GM21737 (cell line): ENCODE measurements around the gene CYS1.
A peak's percentile ranks its signal among the peaks of the same experiment; 100 is the strongest.
"Not testable (repeated sequence)": the region's sequence is repeated elsewhere in the genome, so short reads cannot be mapped to it uniquely, and the experiment has no call there.

Experiments used
- ATAC-seq: cut with Tn5 transposase; IDR thresholded peaks from one replicate; pipeline ENCODE4 v1.9.1; 2021; ENCODE audit warnings: mild to moderate bottlenecking, moderate library complexity; ENCODE audit not compliant: unreplicated experiment

Gene CYS1

DNA sequence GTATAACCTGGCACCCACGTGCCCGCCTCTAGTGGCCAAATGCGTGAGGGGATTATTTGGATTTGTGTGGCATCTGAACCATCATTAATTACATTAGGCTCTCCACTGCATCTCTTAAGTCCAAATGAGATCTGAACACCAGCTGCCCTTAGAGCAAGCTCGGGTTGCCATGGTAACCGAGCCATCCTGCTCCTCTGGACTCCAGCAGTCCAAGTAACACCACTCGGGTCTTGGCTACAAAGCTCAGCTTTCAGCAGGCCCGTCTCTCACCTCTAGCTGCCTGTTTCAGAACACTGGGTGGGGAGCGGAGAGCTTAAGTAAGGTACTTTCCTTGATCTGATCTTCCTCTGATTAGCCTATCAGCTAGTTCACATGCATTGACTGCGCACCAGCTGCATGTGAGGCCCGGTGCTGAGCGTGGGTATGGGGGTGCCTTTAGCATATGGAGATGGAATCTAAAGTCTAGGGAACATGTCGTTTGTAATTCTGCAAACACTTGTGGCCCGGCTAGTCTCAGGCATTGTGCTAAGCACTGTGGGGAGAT, 14.1 kb upstream of the CYS1 start:
- no peak for ATAC-seq

DNA sequence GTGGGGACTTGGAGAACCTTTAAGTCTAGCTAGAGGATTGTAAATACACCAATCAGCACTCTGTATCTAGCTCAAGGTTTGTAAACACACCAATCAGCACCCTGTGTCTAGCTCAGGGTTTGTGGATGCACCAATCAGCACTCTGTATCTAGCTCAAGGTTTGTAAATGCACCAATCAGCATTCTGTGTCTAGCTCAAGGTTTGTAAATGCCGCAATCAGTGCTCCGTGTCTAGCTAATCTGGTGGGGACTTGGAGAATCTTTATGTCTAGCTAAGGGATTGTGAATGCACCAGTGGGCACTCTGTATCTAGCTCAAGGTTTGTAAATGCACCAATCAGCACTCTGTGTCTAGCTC, 11.7 kb upstream of the CYS1 start:
- not testable (repeated sequence) for ATAC-seq

DNA sequence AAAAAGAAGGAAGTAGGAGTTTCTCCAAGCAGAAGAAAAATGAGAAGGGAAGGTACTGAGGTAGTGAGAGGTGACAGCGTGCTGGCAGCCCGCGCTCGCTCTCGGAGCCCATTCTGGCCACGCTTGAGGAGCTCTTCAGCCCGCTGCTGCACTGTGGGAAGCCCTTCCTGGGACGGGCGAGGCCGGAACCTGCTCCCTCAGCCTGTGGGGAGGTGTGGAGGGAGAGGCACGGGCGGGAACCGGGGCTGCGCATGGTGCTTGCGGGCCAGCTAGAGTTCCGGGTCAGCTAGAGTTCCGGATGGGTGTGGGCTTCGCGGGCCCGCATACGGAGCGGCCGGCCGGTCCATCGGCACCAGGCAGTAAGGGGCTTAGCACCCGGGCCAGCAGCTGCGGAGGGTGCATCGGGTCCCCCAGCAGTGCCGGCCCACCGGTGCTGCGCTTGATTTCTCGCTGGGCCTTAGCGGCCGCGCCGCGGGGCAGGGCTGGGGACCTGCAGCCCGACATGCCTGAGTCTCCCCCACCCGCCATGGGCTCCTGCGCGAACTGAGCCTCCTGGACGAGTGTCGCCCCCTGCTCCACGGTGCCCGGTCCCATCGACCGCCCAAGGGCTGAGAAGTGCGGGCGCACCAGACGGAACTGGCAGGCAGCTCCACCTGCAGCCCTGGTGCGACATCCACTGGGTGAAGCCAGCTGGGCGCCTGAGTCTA, 11.1 kb upstream of the CYS1 start:
- no peak for ATAC-seq

DNA sequence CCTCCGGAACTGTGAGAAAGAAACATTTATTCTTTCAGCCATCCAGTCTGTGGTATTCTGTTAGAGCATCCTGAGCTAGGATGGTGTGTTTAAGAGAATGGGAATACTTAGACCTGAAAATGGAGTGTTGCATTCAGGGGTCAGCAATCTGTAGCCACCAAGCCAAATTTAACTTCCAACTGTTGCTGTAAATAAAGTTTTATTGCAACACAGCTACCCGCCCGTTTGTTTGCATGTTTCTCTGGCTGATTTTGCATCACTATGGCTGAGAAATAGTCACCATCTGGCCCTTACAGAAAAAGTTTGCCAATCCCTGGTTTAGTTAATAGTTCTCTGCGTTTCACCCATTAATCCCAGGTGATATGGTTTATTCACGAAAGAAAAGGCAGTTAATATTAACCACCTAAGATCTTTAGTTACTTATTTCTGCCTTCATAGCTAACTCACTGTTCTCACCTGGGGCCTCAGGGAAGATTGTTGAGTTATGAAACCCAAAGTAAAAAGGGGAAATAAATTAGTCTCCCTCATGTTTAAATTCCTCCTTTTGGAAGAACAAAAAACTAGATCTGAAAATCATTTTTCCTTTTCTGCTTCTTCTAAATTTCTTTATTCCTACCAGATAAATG, 9.5 kb upstream of the CYS1 start:
- no peak for ATAC-seq

DNA sequence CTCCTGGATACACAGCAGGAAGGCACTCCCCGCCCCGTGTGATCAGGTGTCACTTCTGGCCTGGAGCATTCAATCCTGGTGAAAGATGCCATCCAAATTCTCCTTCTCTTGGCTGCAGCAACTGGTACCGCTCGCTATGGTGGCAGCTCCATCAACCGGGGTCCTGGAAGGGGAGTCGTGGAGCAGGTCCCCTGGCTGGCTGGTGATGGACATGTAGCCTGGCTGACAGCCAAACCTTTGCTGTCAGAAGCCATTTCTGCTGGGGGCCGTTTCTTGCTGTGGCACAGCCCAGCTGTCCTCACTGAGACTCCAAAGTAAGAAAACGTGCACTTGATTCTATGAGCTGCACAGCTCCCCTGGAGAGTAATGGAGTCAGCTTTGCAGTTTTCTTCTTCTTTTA, 7.1 kb upstream of the CYS1 start:
- no peak for ATAC-seq

DNA sequence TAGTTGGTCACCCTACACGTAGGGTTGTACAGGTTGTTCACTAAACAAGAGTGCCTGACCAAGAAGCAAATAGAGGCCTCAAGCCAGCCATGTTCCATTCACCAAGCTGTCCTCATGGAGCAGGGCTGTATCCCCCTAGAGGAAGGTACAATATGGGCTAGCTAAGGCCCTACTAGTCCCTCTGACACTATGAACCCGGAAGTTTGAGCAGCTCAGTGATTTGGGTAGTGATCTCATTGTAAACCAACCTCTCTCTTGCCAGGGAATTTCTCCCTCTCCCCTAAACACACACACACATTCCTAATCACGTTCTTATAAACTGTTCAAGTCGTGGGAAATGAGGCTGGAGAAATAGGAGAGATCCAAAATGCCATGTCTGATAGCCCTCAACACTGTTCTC, 6.7 kb upstream of the CYS1 start:
- no peak for ATAC-seq

DNA sequence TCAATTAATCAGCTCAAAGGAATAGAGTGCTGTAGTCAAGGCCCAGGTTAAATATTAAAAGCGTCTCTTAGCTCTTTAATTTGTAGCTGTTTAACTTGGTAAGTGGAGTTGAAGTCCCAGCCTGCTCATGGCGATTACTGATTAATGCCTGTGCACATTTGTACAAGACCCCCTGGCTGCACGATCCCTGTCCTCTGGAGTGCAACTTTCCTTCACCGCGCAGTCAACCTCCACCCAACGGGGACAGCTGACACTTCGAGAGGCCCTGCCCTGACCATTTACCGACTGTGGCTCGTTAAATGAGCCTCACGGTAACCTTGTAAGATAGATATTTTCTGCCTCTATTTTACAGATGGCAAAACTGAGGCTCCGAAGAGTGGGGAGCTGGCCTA, 5.5 kb upstream of the CYS1 start:
- no peak for ATAC-seq

DNA sequence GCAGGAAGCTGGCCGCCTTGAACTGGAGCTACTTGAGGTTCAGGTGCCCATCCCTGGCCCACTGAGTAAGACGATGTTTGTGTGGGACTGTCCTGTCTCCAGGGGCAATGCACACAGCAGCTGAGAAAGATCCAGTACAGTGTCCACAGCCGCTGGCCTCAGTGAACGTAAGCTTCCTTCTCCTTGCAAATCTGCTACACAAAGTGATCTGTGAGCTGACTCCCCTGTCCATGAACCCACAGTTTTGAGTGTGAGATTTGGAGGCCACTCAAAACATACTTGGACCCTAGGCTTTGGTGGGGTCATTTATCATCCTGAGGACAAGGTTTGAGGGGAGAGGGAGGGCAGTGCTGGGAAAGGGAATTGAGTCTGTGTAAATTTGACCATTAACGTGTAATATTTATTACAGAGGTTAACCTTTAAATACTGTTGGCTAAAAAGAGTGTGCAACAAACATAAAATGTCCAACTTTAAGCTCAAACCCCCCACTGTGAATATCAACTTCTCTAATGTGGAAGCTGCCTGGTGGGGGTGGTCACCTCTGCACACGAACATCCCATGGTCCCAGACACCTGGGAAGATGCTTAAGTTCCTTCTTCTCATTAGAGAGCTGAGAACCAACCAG, 4.9 kb upstream of the CYS1 start:
- no peak for ATAC-seq

DNA sequence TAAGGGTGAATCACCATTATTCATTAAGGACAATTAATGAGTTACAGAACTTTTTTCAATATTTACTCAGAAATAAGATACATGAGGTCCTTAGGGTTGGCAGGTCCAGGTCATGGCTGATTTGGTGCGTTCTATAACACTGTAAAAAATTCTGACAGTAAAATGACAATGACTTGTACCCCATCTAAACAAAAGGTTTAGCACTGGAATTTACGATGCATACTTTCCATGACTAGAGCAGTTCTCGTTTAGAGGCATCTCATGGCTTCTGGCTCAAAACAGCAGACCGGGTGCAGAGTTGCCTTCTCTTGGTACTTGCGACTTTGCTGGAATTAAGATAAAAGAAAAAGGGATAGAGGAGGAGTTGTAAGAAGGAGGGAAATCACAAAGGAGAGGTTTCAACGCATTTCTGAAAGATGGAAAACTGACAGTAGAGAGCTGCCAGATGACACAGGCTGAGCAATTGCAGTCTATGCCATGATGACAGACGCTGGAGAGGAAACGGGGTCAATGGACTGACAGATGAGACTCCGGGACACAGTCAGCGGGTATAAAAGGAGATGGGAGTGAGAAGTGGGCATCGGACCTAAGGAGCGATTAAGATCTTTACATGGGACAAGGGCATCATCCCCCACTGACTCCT, 4.1 kb upstream of the CYS1 start:
- no peak for ATAC-seq

DNA sequence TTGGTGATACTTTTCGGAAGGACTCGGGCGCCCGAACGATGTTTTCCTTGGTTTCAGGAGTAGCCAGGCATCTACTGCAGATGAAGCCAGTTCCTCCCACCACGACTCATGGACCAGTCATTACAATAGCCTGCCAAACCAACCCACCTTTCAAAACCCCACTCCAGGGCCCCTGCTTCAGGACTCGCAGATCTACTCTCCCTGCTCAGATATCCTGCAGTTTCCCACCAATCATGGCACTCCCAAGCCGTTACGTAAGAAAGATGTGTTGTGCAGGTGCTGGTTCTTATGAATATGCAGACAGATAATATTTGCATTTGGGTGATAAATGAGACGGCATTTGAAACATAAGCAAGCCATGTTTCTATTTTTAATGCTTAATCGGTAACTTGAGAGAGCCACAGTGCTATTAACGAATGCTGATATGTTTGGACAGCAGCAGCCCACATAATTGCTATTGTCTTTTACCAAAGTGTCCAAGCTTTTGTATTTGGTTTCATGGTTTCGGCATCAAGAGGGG, 3.5 kb upstream of the CYS1 start:
- ATAC-seq, result peak; percentile 29

DNA sequence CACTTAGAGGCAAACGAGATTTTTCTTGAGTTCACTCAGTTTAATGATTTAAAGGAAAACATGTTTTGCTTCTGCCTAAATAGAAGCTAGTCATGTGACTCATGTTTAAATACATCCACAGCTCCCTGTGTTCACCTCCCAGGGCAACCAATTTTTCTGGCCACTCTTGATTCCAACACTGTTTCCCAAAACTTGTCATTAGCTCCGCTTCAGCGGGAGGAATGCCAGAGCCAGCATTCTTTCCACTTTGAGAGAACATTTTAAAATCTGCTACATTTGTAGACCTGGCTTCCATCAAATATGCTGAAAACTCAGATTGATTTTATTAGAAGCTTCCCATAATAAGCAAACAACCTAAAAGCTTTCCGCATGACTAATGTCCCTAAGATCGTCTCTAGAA, 2.8 kb upstream of the CYS1 start:
- no peak for ATAC-seq

DNA sequence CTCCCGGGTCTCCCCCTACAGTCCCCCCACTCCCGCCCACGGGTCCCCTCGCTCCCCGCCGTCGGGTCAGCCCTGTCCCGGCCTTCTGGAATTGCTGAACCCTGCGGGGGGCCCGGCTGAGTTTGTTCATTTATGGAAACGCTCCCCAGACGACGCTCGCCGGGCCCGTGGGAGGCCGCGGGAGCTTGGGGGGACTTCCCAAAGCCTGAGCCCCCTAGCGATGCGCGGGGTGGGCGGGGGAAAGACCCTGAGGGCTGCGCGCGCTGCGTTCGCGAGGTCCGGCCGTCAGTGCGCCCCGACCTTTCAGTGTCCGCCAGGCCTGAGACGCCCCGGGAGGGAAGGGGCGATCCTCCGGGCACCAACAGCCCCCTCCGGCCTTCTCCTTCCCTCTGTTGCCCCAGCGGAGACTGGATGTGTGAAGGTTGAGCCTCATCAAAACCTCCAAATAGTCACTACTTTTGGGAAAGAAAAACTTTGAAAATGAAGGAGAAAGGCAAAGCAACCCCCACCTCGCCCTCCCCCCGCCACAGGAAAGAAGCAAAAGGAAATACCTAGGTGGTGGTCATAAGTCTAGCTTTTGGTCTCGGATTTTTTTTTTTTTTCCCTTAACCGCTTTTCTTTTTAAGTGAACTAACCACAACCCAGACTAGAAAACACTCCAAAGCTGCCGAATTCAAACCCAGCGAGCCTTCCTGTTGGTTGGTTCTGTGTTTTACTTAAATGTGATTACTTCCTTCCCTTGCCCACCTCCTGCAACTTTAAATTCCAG, 509 bp upstream of the CYS1 start:
- peak; percentile 27 for ATAC-seq

DNA sequence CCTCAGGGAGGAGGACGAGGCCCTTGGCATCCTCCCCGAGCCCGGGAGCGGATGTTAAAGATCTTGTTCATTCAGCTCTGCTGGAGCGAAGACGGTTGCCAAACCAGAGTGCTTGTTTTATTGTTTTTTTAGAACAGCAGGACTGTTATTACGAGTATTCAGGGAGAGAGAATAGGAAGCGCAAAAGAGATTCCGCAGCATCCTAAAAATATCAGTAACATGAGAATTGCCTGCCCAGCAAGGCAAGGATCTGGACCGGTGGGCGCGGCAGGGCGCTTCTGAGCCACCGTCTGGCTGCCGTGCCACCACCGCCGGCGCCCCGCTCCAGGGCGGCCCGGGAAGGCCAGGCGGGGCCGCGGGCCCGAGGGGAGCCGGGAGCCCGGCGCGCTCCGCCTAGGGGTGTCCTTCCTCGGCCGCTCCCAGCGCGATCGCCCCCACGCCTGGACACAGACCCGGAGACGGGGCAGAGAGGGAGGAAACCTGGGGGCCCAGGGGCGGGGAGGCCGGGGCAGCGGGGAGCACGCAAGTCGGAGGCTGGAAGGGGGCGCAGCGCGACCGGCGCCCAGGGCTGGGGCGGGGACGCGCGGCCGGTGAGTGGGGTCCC, 843 bp downstream of the CYS1 start:
- peak; percentile 20 for ATAC-seq

DNA sequence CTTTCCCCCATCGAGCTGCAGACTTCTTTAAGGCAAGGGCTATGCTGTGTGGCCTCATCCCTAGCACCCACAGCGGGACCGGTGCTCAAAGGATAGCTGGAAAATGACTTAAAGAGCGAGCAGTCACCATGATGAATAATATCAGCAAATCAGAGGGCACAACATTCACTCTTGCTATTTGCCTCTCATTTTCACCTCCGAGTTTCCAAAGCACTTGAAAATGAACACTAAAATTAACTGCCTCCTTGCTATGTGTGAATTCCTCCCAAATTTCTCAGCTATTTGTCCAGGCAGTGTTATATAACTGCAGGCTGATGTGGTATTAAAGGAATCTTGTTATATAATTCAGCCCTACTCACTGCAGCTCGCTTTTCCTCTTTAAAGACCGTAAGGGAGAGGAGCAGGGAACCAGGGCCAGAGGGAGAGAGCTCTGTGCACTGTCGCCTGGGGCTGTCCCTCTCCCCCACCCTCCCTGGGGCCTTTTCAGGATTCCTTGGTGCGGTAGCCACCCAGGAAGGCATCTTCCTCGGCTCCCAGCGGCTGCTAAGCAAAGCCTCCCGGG, 1.4 kb downstream of the CYS1 start:
- ATAC-seq, result no peak

DNA sequence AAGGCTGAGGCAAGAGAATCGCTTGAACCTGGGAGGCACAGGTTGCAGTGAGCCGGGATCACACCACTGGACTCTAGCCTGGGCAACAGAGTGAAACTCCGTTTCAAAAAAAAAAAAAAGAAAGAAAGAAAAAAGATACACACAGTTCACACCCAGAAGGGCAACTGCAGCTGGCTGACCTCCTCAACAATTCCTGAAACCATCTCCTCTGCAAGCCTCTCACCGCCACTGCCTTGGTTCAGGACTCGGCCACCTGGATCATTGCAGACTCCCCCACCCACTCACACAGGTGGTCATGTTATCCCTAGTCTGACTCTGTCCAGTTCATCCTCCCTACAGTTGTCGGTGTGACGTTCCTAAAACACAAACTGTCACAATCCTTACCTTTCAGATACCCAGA, 2.2 kb downstream of the CYS1 start:
- ATAC-seq, result no peak

DNA sequence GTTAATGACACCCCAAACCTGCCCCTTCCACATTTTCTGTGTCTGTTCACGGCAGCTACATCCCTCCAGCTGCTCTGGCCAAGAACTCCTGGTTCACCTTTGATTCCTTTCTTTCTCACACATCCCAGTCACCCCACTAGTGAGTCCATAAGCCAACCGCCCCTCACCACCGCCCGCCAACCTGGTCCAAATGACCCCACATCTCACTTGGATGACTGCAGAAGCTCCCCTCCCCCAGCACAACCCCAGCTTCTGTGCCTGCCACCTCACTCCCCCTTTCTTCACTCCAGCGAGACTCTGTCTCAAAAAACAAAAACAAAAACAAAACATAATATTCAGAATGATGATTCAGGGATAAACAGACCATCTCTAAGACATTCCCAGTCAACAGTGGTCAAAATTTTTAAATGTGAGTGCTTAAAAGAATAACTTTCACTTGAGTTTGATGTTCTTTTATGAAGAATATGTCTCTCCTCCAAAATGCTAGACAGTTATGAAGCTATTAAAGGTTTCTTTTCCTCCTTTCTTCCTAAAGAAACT, 3.2 kb downstream of the CYS1 start:
- ATAC-seq, result no peak

DNA sequence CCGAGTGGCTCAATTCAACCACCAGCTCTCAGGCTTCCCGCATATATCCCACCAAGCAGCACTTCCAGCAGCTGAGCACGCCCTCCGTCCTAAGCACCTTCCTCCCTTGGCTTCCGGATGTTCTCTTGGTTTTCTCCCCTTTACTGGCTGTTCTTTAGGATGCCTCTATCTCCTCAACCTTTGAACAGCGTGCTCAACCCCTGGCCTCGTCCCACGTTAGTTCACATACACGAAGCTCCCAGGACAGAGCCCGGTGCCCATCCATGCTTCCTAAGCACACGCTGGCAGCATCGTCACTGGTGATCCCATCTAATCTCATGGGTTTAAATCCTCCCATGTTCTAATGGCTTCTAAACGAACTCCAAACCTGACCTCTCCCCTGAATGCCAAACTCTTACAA, 3.7 kb downstream of the CYS1 start:
- ATAC-seq, result no peak

DNA sequence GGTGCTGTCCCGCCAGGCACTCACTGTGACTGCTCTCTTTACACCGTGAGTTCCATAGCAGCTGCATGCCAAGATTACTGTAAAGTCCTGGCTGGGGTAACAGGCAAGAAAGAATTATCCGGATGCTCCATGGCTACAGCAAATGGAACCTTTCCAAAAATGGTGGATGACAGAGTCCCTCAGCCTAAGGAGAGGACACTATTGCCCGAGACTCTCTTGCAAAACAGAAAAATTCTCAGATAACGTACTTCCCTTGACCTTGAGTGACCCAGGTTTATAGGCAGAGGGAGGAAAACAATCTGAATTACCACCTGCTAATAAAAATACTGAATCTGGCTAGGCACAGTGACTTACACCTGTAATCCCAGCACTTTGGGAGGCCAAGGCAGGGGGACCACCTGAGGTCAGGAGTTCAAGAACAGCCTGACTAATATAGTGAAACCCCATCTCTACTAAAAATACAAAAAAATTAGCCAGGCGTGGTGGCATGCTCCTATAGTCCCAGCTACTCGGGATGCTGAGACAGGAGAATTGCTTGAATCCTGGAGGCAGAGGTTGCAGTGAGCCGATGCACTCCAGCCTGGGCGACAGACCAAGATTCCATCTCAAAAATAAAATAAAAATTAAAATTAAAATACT, 4.5 kb downstream of the CYS1 start:
- no peak for ATAC-seq

DNA sequence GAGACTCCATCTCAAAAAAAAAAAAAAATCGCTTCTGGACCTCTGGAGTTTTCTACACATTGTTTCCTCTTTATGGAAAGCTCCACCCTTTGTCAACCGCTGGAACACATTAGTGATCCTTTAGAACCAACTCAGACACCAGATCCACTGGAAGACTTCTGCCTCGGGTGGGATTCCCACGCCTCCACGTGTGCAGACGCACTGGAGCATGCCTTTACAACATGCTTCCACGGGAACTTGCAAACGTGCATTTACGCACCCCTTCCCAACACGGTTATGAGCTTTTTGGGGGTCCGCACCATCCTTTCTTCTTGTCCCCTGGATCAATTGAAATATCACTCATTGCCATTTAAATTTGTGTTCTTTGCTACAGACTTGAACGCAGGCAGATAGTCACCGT, 5.1 kb downstream of the CYS1 start:
- no peak for ATAC-seq
